Endothelial cell of umbilical vein (primary cell): Measurements from ENCODE around the gene CNOT1. TPM values are rescaled to one million over a fixed set of nuclear protein-coding genes. Genes with fewer than 3 reads are reported as not detected.

Source experiments
- BruUV-seq: library from RNA; stranded (reverse); fragments of 400-500 nt; replicated peaks from 2 replicates; lab custom pipeline; 2021; lab: Mats Ljungman, UMichigan
- CTCF ChIA-PET: fragments of 300-600, 350-600 bp; sonication (Branson Sonifier 250); formaldehyde crosslinking; loops from one replicate; lab custom pipeline; 2021; ENCODE audit warnings: antibody characterized with exemption, inconsistent platforms; lab: Charles Lee
- POLR2A ChIA-PET: fragments of 300-600, 350-600 bp; sonication (Branson Sonifier 250); formaldehyde crosslinking; loops from one replicate; lab custom pipeline; 2021; ENCODE audit warnings: antibody characterized with exemption, inconsistent platforms; lab: Charles Lee
- DNase-seq: peaks from one replicate; pipeline ENCODE4 v3.0.0-alpha.2; 2011; ENCODE audit warnings: low read depth, low spot score
- FAIRE-seq: peaks from 2 replicates; lab custom pipeline; 2011; peaks lifted over from hg19 to GRCh38; lab: Jason Lieb, UNC
- H2AFZ ChIP-seq: 2 replicates; pipeline ENCODE4 v1.6.0; 2012; ENCODE audit warnings: low read depth, low read length, control low read depth, inconsistent platforms
- H3K27ac ChIP-seq: 2 replicates; pipeline ENCODE4 v1.5.1; 2011; ENCODE audit warnings: low read depth, mild to moderate bottlenecking, control low read depth, low read length, moderate library complexity; ENCODE audit not compliant: insufficient read depth
- H3K27me3 ChIP-seq, 2 experiments: 2 replicates each; pipeline versions ENCODE4 v1.6.0 to v1.6.1; 2011; ENCODE audit warnings: low read length in 2 of 2, mixed read lengths in 1 of 2; ENCODE audit not compliant: control insufficient read depth in 2 of 2, insufficient read depth in 2 of 2
- H3K36me3 ChIP-seq, 2 experiments: 2 replicates in 1 of 2; 3 replicates in 1 of 2; pipeline ENCODE4 v1.5.1; 2011; ENCODE audit warnings: low read length in 2 of 2, mild to moderate bottlenecking in 1 of 2, moderate library complexity in 1 of 2; ENCODE audit not compliant: control insufficient read depth in 2 of 2, insufficient read depth in 2 of 2; ENCODE audit errors: extremely low read depth in 1 of 2
- H3K4me1 ChIP-seq: 3 replicates; pipeline ENCODE4 v1.5.1; 2011; ENCODE audit warnings: mild to moderate bottlenecking, low read length; ENCODE audit not compliant: control insufficient read depth, insufficient read depth; ENCODE audit errors: extremely low read depth
- H3K4me2 ChIP-seq: 2 replicates; pipeline ENCODE4 v1.6.1; 2011; ENCODE audit warnings: low read length, control low read depth, mixed read lengths; ENCODE audit not compliant: insufficient read depth
- H3K4me3 ChIP-seq, 3 experiments: fragments of 200-600 bp in 1 of 3; sonication (generic), shearing (Covaris generic) in 1 of 3; replicated peaks in 1 of 3; 2 replicates each; pipeline ENCODE4 v1.5.1; 2011 to 2016; ENCODE audit warnings: control low read depth in 3 of 3, low read length in 3 of 3, mild to moderate bottlenecking in 2 of 3, inconsistent platforms in 1 of 3, low read depth in 1 of 3, moderate library complexity in 1 of 3; ENCODE audit not compliant: insufficient read depth in 1 of 3
- H3K79me2 ChIP-seq: 2 replicates; pipeline ENCODE4 v1.6.0; 2012; ENCODE audit warnings: low read length, inconsistent platforms; ENCODE audit not compliant: control insufficient read depth, insufficient read depth
- H3K9ac ChIP-seq: replicated peaks from 2 replicates; pipeline ENCODE3; 2011; ENCODE audit warnings: low read length, control low read depth; ENCODE audit not compliant: insufficient read depth; ENCODE audit errors: extremely low read depth
- H3K9me1 ChIP-seq: replicated peaks from 3 replicates; pipeline ENCODE4 v1.6.0; 2011; ENCODE audit warnings: mild to moderate bottlenecking, low read length; ENCODE audit not compliant: control insufficient read depth, insufficient read depth; ENCODE audit errors: extremely low read depth
- H3K9me3 ChIP-seq: replicated peaks from 2 replicates; pipeline ENCODE4 v1.5.1; 2012; ENCODE audit warnings: low read length, inconsistent platforms; ENCODE audit not compliant: control insufficient read depth, insufficient read depth
- H4K20me1 ChIP-seq: replicated peaks from 2 replicates; pipeline ENCODE3; 2011; ENCODE audit warnings: mild to moderate bottlenecking, low read length; ENCODE audit not compliant: control insufficient read depth, insufficient read depth; ENCODE audit errors: extremely low read depth
- CTCF ChIP-seq, 2 donors: IDR thresholded peaks; 1 replicate in 1 of 2; 2 replicates in 1 of 2; pipeline ENCODE4 v1.5.1; 2011; ENCODE audit warnings: low read length in 2 of 2, mild to moderate bottlenecking in 2 of 2, moderate library complexity in 2 of 2, control low read depth in 1 of 2, inconsistent platforms in 1 of 2, low read depth in 1 of 2; ENCODE audit not compliant: insufficient read depth in 1 of 2; ENCODE audit errors: extremely low read depth in 1 of 2
- EZH2 ChIP-seq: IDR thresholded peaks from 2 replicates; pipeline ENCODE4 v1.6.1; 2012; ENCODE audit warnings: borderline replicate concordance, low read depth, mild to moderate bottlenecking, moderate library complexity, low read length, inconsistent platforms; ENCODE audit not compliant: severe bottlenecking
- FOS ChIP-seq: IDR thresholded peaks from 2 replicates; pipeline ENCODE4 v1.6.1; 2011; ENCODE audit warnings: mild to moderate bottlenecking, low read length, moderate library complexity, borderline replicate concordance; ENCODE audit not compliant: insufficient read depth
- GATA2 ChIP-seq: IDR thresholded peaks from 2 replicates; pipeline ENCODE4 v1.7.0; 2011; ENCODE audit warnings: low read depth, mild to moderate bottlenecking, moderate library complexity, mixed read lengths, low read length; ENCODE audit not compliant: insufficient read length, insufficient read depth
- JUN ChIP-seq: IDR thresholded peaks from 2 replicates; pipeline ENCODE4 v1.6.1; 2011; ENCODE audit warnings: borderline replicate concordance, low read depth; ENCODE audit not compliant: insufficient read length, insufficient read depth
- MAX ChIP-seq: IDR thresholded peaks from 2 replicates; pipeline ENCODE4 v1.6.1; 2011; ENCODE audit not compliant: insufficient read depth, insufficient read length
- MYC ChIP-seq: IDR thresholded peaks from one replicate; pipeline ENCODE4 v1.6.1; 2011; ENCODE audit warnings: mild to moderate bottlenecking, low read depth, low read length
- POLR2A ChIP-seq: IDR thresholded peaks from 2 replicates; pipeline ENCODE4 v1.6.1; 2012; ENCODE audit warnings: low read depth, mild to moderate bottlenecking, control low read depth, low read length
- POLR2AphosphoS5 ChIP-seq: IDR thresholded peaks from 2 replicates; pipeline ENCODE4 v1.6.1; 2012; ENCODE audit warnings: low read depth, mild to moderate bottlenecking, control low read depth, low read length, moderate library complexity; ENCODE audit not compliant: insufficient read depth
- dilution Hi-C: fragments of 300-500 bp; cut with MboI; formaldehyde crosslinking; loops from one replicate; pipeline ENCODE4 v1.15.0; 2019; ENCODE audit warnings: low sequenced_read_pairs; ENCODE audit not compliant: extremely low pct_ligation_motif_present
- intact Hi-C: fragments of 100-400 bp; cut with micrococcal nuclease; formaldehyde crosslinking; loops from one replicate; pipeline ENCODE4 v1.10.0; 2022
- polyA plus RNA-seq, 4 experiments: library from polyadenylated mRNA; depleted of rRNA in 3 of 4; stranded (reverse) in 3 of 4; unstranded in 1 of 4; fragments of >200 nt; gene quantifications; 2 replicates each; pipeline versions ENCODE4 v1.2.1 to v1.2.3, GENCODE V29; 2011 to 2012; ENCODE audit warnings: missing spikeins in 1 of 4
- small RNA-seq: library from RNA; depleted of rRNA; stranded (forward); fragments of <200 nt; gene quantifications from one replicate; pipeline ENCODE3, GENCODE V24; 2012; ENCODE audit warnings: low replicate concordance, low read depth; ENCODE audit not compliant: insufficient read depth, insufficient read length
- total RNA-seq: library from RNA; stranded (reverse); gene quantifications from 2 replicates; pipeline ENCODE4 v1.2.3, GENCODE V29; 2021

Gene CNOT1
- total and polyA plus RNA-seq, 2 donors (not counting 3 experiments of a cell fraction or from before 2014, with no cell fraction given): 142 to 151 TPM

GRCh38 chr16:58471209-58471975 lies 158.2 kb downstream of the CNOT1 start:
- Histone ChIP-seq H3K36me3 (no peaks in the 10 kb centered on the region), H3K4me3 (no peak overlapping the region), H3K27ac (no peak overlapping the region), H3K27me3 (no peaks in the 10 kb centered on the region), H3K9me1 (no peaks in the 10 kb centered on the region), H3K4me2 (no peak overlapping the region), H2AFZ (no peak overlapping the region), H3K9me3 (no peaks in the 10 kb centered on the region), H3K79me2 (no peaks in the 10 kb centered on the region), H3K9ac (no peak overlapping the region), H4K20me1 (no peaks in the 10 kb centered on the region), H3K4me1 (peaks cover 12% of the 10 kb centered on the region)
- BruUV-seq: no TSS peak
- dilution Hi-C loops (no loop called here), intact Hi-C loops (no loop called here)
- FAIRE-seq: no peak
- TF ChIP-seq FOS (no peak), EZH2 (no peak), CTCF (IDR thresholded peaks at IDR 0.05; ENCODE audit: extremely low read depth in 1 of 2, insufficient read depth in 1 of 2, low read depth in 1 of 2, low read length in 2 of 2) (no peak), GATA2 (no peak), MAX (no peak), MYC (no peak), POLR2A (no peak), POLR2AphosphoS5 (no peak), JUN (no peak)
- DNase-seq: no peak
- ChIA-PET CTCF (interaction anchor here (0.7 to 6.3 kb wide), 3 partner anchors 15 to 133 kb away, joined by 3 to 30 read pairs (median 15); no protein-coding TSS in a partner anchor), POLR2A (interaction anchor here (0.7 kb wide), 1 partner anchor 105 kb away, joined by 5 read pairs; no protein-coding TSS in a partner anchor)

Small RNA genes within 50 kb of the gene (small RNA-seq; reads per million reads assigned to genes)
- gene RNU6-103P (not detected), gene SNORA46 (121 reads per million, percentile 98 among the genes with 10 or more reads in this experiment), gene SNORA50A (not detected)

Other genes with a start within 250 kb of the CNOT1 start
- 24.1 and 29.0 TPM in 2 replicates for gene GINS3, start 237.4 kb downstream of the CNOT1 start, total RNA-seq
- gene GINS3, start 237.4 kb downstream of the CNOT1 start, polyA plus RNA-seq: 17.2 and 17.3 TPM in 2 replicates
- gene NDRG4, start 129.7 kb downstream of the CNOT1 start, total RNA-seq: 31.0 and 35.8 TPM in 2 replicates
- gene NDRG4, start 129.7 kb downstream of the CNOT1 start, polyA plus RNA-seq: 74.3 and 93.9 TPM in 2 replicates
- gene SETD6, start 114.3 kb downstream of the CNOT1 start, total RNA-seq: 10.4 and 16.4 TPM in 2 replicates
- 10.1 and 10.2 TPM in 2 replicates for gene SETD6, start 114.3 kb downstream of the CNOT1 start, polyA plus RNA-seq
- gene SLC38A7, start 54.9 kb upstream of the CNOT1 start, total RNA-seq: 44.4 and 45.5 TPM in 2 replicates
- gene SLC38A7, start 54.9 kb upstream of the CNOT1 start, polyA plus RNA-seq: 33.2 and 40.0 TPM in 2 replicates
- gene GOT2, start 104.5 kb upstream of the CNOT1 start, total RNA-seq: 120 and 127 TPM in 2 replicates
- gene GOT2, start 104.5 kb upstream of the CNOT1 start, polyA plus RNA-seq: 42.5 and 53.4 TPM in 2 replicates